Measurements from ENCODE around the gene XPO5.

GRCh38 chr6:43624786-43625288, 49.0 kb upstream of the XPO5 start:
- TF ChIP-seq CTCF (IDR thresholded peaks at IDR 0.05) = no peak
- TF ChIP-seq POLR2A (IDR thresholded peaks at IDR 0.05) = no peak

Measured in adrenal gland (tissue), 5 donors.